ENCODE data around the gene CD68. TPM values are rescaled to one million over a fixed set of nuclear protein-coding genes. Genes with fewer than 3 reads are reported as not detected.

CD68 gene, protein sequence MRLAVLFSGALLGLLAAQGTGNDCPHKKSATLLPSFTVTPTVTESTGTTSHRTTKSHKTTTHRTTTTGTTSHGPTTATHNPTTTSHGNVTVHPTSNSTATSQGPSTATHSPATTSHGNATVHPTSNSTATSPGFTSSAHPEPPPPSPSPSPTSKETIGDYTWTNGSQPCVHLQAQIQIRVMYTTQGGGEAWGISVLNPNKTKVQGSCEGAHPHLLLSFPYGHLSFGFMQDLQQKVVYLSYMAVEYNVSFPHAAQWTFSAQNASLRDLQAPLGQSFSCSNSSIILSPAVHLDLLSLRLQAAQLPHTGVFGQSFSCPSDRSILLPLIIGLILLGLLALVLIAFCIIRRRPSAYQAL
- 25.7 to 33.1 TPM (median 28.3 TPM) in 5 replicates for total RNA-seq (2022; extraction: Qiagen RNA extraction)

DNA sequence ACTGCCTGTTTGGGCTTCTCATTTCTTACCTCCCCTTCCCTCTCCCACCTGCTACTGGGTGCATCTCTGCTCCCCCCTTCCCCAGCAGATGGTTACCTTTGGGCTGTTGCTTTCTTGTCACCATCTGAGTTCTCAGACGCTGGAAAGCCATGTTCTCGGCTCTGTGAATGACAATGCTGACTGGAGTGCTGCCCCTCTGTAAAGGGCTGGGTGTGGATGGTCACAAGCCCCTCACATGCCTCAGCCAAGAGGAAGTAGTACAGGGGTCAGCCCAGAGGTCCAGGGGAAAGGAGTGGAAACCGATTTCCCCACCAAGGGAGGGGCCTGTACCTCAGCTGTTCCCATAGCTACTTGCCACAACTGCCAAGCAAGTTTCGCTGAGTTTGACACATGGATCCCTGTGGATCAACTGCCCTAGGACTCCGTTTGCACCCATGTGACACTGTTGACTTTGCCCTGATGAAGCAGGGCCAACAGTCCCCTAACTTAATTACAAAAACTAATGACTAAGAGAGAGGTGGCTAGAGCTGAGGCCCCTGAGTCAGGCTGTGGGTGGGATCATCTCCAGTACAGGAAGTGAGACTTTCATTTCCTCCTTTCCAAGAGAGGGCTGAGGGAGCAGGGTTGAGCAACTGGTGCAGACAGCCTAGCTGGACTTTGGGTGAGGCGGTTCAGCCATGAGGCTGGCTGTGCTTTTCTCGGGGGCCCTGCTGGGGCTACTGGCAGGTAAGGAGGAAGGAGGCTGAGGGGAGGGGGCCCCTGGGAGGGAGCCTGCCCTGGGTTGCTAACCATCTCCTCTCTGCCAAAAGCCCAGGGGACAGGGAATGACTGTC lies at the start of gene CD68:
Gene CD68, plus strand, starts transcription at position 638 of the 833 bp plus-strand sequence. Its CDS starts 40 bp downstream, at position 678.

DNA sequence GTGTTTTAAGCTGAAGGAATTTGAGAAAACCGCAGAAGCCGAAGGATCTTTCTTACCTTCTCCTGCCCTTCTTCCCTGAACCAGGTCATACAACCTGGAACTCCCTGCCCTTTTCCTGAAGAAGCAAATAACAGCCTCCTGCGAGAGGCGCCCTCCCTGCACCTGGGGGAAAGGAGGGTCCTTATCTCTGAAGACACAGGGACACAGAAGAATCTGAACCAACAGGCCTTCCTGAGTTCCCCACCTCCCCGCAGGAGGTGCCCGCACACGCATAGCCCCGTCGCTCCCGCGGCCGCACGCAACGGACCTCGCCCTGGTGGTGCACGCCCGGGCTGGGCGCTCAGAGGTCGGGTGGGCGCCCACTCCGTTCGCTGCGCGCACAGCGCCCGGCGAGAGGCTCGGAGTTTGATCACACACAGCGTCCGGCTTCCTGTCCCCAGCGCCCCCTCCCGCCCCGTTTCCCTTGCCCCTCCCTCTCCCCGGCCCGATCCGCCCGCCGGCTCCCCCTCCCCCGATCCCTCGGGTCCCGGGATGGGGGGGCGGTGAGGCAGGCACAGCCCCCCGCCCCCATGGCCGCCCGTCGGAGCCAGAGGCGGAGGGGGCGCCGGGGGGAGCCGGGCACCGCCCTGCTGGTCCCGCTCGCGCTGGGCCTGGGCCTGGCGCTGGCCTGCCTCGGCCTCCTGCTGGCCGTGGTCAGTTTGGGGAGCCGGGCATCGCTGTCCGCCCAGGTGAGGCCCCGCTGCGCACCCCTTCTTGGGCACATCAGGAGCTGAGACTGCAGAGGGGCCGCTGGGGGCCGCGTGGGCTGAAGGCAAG lies 30.6 kb upstream of the CD68 start, which contains the start of gene TNFSF12:
Gene TNFSF12, plus strand, starts transcription at position 474 of the 816 bp plus-strand sequence. Its CDS starts 96 bp downstream, at position 570.

DNA sequence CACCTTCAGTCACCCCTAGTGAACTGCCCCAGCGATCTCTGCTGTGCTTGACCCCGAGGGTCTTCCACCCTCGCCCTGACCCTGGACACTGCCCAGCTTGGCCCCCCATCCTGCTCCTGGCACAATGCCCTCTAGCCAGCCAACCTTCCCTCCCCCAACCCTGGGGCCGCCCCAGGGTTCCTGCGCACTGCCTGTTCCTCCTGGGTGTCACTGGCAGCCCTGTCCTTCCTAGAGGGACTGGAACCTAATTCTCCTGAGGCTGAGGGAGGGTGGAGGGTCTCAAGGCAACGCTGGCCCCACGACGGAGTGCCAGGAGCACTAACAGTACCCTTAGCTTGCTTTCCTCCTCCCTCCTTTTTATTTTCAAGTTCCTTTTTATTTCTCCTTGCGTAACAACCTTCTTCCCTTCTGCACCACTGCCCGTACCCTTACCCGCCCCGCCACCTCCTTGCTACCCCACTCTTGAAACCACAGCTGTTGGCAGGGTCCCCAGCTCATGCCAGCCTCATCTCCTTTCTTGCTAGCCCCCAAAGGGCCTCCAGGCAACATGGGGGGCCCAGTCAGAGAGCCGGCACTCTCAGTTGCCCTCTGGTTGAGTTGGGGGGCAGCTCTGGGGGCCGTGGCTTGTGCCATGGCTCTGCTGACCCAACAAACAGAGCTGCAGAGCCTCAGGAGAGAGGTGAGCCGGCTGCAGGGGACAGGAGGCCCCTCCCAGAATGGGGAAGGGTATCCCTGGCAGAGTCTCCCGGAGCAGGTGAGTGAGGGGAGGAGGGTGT lies 20.7 kb upstream of the CD68 start, which contains the start of gene TNFSF13:
Gene TNFSF13, plus strand, starts transcription at position 207 of the 776 bp plus-strand sequence. Its CDS starts 290 bp downstream, at position 497.

DNA sequence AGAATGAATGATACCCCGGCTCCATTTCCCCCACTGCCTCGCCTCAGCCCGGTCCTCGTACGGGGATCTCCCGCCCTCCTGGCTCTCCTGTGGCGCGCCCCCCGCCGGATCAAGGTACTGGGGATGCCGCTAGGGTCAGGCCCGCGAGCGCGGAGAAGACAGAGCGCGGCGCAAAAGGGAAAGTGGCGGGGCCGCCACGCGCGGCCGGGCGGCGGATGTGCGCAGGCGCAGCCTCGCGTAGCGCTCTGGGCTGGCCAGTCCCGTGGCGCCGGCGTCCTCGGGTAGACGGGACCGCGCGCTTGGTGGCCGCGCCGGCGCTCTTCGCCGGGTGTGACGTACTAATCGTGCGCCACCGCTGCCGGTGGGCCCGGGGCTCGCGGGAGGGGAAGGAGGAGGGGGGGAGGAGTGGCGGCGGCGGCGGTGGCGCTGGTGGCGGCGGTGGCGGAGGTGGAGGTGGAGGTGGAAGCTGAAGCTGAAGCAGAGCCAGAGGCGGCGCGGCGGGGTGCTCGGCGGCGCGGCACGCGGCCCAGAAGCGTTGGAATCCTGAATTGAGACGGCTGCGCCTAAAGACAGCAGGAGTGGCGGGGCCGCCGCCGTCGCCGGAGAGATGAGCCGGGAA lies 17.7 kb upstream of the CD68 start, which contains the start of gene SENP3:
Gene SENP3, plus strand, starts transcription at position 331 of the 619 bp plus-strand sequence. CDS start 1,158 bp downstream, outside the sequence.

DNA sequence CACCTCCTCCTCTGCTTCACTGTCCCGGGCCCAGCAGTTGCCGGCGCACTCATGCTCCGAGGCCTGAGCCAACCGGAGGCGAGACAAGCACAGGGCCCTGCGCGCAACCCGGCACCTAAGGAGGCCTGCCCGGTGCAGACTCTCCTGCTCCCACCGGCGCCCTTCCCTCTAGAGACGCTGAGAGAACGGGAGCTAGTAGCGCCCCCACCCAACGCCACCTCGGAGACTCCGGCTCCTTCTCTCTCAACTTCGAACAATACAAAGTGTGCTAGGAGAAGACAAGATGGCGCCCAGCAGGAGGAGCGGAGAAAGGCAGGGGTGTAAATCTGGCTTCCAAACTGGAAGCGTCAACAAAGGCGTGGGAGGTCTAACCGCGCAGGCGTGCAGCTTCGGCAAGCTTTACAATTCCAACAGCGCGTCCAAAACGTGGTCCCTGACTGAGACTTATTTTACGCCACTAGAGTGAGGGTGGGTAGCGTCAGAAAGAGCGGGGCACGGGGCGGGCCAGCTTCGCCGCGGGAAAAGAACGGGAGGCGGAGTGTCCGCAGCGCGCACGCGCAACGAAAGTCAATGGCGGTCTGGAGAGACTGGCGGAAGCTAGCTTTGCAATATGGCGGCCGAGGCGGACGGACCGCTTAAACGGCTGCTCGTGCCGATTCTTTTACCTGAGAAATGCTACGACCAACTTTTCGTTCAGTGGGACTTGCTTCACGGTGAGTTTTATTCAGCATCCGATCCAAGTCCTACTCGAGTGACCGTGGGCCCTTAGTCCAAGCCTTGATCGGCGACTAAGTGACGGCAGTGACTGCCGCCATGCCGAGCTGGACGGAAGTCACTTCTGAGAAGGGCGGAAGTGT lies 4.0 kb downstream of the CD68 start, which contains the start of gene MPDU1:
Gene MPDU1, plus strand, starts transcription at position 600 of the 857 bp plus-strand sequence. Its CDS starts 11 bp downstream, at position 611.

DNA sequence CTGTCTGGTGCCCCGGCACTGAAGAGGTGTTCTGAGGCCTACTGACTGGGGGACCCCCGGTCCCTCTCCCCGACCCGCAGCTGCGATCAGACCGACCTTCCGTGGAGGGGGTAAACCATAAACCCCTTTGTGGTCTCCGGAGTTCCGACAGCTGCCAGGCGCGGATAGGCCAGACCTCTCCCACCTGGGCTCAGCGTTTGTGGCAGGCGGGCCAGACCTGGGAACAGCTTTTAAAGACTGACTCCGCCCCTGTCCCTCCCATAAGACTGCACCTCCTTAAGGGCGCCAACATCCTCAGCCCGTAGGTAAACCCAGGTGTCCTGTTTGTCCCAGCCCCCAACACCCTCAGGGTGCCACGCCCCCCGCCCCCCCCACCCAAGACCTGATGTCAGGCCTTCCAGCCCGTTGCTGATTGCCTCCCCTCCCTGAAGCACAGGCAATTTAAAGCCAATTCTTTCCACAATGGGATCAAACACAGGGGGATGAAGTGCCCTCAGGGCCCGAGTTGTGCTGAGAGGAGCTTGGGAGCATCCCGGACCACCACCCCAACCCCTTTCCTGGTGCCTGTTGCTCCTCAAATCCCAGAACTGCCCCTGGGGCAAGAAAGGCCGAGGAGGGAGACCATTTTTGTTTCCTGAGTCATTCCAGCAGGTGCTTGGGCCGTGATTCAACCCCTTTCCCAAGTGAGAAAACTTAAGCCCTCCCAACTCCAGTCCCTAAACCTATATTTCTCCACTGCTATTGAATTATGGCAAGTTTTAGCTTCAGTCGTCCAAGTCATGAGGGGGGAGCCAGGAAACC lies 10.7 kb downstream of the CD68 start, which contains the start of gene SOX15:
Gene SOX15, minus strand, starts transcription at position 204 of the 801 bp plus-strand sequence. CDS start 418 bp downstream, outside the sequence.

DNA sequence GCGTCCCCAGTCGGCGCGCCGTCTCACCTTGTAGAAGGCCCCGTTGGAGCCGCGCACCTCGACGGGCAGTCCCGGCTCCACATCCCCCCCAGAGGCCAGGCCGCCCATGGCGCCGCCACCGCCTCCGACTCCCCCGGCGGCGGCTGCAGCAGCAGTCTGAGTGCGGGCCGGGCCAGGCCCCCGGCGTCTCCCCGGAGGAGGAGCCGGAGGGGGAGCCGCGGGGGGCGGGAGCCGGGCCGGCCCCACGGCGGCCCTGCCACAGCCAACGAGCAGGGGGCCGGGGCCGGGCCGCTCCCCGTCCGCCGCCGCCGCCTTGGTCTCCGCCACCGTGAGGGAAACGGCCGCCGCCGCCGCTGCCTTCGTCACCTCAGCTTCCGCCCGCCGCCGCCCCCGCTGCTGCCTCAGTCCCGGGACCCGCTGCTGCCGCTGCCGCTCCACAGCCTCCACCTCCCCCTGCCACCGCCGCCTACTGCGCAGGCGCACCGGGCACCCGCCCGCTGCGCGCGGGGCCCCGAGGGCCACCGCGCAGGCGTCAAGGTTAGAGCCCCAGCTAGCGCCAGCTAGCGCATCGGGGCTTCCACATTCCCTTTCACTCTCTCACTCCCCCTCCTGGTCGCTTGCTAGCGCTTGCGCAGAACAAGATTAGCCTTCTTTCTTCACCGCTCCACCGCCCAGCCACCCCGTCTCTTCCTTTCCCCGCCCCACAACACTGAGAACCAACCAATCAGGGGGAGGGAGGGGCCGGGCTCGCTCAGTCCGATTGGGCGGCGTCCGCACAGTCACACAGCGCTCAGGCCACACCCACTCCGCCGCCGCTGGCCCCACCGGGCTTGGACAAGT lies 35.2 kb downstream of the CD68 start, which contains the start of gene FXR2:
Gene FXR2, minus strand, starts transcription at position 473 of the 840 bp plus-strand sequence. Its CDS starts 365 bp downstream, at position 108.

DNA sequence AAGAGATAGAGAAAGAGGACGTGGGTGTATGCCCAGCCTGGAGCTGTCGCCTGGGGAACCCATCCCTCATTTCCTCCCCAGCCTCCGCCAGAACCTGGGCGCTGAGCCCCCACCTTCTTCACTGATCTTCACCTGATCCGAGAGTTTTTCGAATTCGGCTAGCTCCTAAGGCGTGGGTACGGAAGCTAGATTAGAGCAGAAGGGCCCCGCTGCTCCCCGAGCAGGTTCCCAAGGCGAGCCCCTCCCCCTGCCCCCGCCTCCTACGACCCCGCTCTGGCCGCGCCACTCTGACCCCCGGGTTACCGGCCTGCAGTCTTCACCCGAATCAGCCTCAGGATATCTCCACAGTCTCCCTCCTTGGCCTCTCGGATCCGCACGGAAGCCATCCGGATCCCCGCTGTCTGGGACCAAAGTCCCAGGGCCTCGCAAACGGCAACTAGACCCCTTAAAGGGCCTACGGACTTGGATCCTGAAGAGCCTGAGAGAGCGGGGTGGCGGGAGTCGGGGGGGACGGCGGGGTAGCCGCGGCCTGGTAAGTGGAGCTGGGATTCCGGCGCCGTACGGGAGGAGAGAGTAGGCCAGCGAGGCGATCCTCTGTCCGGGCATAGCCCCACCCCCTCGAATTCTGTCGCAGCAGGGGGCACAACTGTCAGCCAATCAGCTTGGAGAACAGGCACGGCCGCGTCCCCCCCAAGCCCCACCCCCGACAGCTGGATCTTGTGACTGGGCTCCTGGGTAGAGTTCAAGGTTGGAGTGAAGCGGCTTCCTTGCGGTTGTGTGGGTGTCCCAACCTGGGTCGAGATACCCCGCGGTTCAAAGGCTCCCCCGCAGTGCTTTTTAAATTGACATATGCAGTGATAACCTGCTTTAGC lies 48.0 kb downstream of the CD68 start, which contains the start of gene SAT2:
Gene SAT2, minus strand, starts transcription at position 572 of the 872 bp plus-strand sequence. Its CDS starts 186 bp downstream, at position 386.

DNA sequence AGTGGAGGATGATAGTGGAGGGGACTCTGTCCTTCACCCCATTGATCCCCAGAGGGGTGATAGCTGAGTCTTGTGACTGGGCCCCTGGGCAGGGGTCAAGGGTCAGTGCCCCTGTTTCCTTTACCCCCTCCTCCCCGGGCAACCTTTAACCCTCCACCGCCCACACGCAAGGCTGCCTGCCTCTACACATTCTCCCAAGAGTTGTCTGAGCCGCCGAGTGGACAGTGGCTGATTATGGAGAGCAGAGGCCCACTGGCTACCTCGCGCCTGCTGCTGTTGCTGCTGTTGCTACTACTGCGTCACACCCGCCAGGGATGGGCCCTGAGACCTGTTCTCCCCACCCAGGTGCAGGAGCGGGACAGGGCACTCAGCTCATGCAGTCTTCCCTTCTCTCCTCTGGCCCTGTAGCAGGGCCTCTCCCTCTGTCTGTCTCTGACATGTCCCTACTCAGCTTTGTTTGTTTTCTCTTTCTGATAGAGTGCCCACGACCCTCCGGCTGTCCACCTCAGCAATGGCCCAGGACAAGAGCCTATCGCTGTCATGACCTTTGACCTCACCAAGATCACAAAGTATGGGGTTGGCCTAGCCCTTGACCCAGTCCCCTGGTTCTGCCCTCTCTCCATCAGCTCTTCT lies 50.6 kb downstream of the CD68 start, which contains the start of gene SHBG:
Gene SHBG, plus strand, starts transcription at position 197 of the 633 bp plus-strand sequence. Its CDS starts 38 bp downstream, at position 235.

Other genes starting within 250 kb of the CD68 start
- 1.2 to 3.9 TPM (median 3.1 TPM) in 5 replicates for gene ACAP1, start 243.1 kb upstream of the CD68 start, total RNA-seq (2022; extraction: Qiagen RNA extraction)
- 10.5 to 13.8 TPM (median 12.9 TPM) in 5 replicates for gene KCTD11, start 227.5 kb upstream of the CD68 start, total RNA-seq (2022; extraction: Qiagen RNA extraction)
- gene TMEM95, start 224.5 kb upstream of the CD68 start, total RNA-seq (2022; extraction: Qiagen RNA extraction) = not detected in 5 replicates
- 1.4 to 2.1 TPM (median 1.7 TPM) in 5 replicates for gene TNK1, start 198.5 kb upstream of the CD68 start, total RNA-seq (2022; extraction: Qiagen RNA extraction)
- 38.8 to 44.7 TPM (median 42.7 TPM) in 5 replicates for gene PLSCR3, start 185.1 kb upstream of the CD68 start, total RNA-seq (2022; extraction: Qiagen RNA extraction)
- 171 to 224 TPM (median 215 TPM) in 5 replicates for gene TMEM256, start 175.5 kb upstream of the CD68 start, total RNA-seq (2022; extraction: Qiagen RNA extraction)
- gene NLGN2, start 171.8 kb upstream of the CD68 start, total RNA-seq (2022; extraction: Qiagen RNA extraction) = 12.7 to 19.0 TPM (median 15.5 TPM) in 5 replicates
- 0.08 to 0.13 TPM in 2 of 5 replicates, not detected in the others for gene SPEM1, start 159.3 kb upstream of the CD68 start, total RNA-seq (2022; extraction: Qiagen RNA extraction)
- not detected in 5 replicates for gene SPEM2, start 154.0 kb upstream of the CD68 start, total RNA-seq (2022; extraction: Qiagen RNA extraction)
- gene SPEM3, start 150.8 kb upstream of the CD68 start, total RNA-seq (2022; extraction: Qiagen RNA extraction) = 0.02 to 0.03 TPM in 2 of 5 replicates, not detected in the others
- 10.1 to 14.8 TPM (median 13.3 TPM) in 5 replicates for gene TMEM102, start 144.2 kb upstream of the CD68 start, total RNA-seq (2022; extraction: Qiagen RNA extraction)
- 0.93 to 1.1 TPM (median 1.0 TPM) in 5 replicates for gene FGF11, start 140.1 kb upstream of the CD68 start, total RNA-seq (2022; extraction: Qiagen RNA extraction)
- 7.0 to 11.7 TPM (median 9.1 TPM) in 5 replicates for gene CHRNB1, start 134.6 kb upstream of the CD68 start, total RNA-seq (2022; extraction: Qiagen RNA extraction)
- 20.4 to 26.9 TPM (median 24.8 TPM) in 5 replicates for gene ZBTB4, start 100.0 kb upstream of the CD68 start, total RNA-seq (2022; extraction: Qiagen RNA extraction)
- gene SLC35G6, start 98.2 kb upstream of the CD68 start, total RNA-seq (2022; extraction: Qiagen RNA extraction) = not detected in 5 replicates
- gene POLR2A, start 95.3 kb upstream of the CD68 start, total RNA-seq (2022; extraction: Qiagen RNA extraction) = 70.3 to 86.1 TPM (median 78.6 TPM) in 5 replicates
- gene TNFSF12, start 30.6 kb upstream of the CD68 start, total RNA-seq (2022; extraction: Qiagen RNA extraction) = 9.9 to 13.2 TPM (median 11.0 TPM) in 5 replicates
- gene TNFSF13, start 20.9 kb upstream of the CD68 start, total RNA-seq (2022; extraction: Qiagen RNA extraction) = 0.78 to 1.1 TPM (median 0.91 TPM) in 5 replicates
- 88.8 to 103 TPM (median 95.8 TPM) in 5 replicates for gene SENP3, start 17.7 kb upstream of the CD68 start, total RNA-seq (2022; extraction: Qiagen RNA extraction)
- 109 to 162 TPM (median 117 TPM) in 5 replicates for gene MPDU1, start 4.2 kb downstream of the CD68 start, total RNA-seq (2022; extraction: Qiagen RNA extraction)
- 0.16 to 0.36 TPM (median 0.25 TPM) in 5 replicates for gene SOX15, start 10.5 kb downstream of the CD68 start, total RNA-seq (2022; extraction: Qiagen RNA extraction)
- 52.5 to 56.7 TPM (median 54.4 TPM) in 5 replicates for gene FXR2, start 35.3 kb downstream of the CD68 start, total RNA-seq (2022; extraction: Qiagen RNA extraction)
- 60.0 to 88.9 TPM (median 79.2 TPM) in 5 replicates for gene SAT2, start 48.2 kb downstream of the CD68 start, total RNA-seq (2022; extraction: Qiagen RNA extraction)
- gene SHBG, start 50.5 kb downstream of the CD68 start, total RNA-seq (2022; extraction: Qiagen RNA extraction) = 0.35 to 0.85 TPM (median 0.60 TPM) in 5 replicates
- gene ATP1B2, start 71.3 kb downstream of the CD68 start, total RNA-seq (2022; extraction: Qiagen RNA extraction) = 0.15 to 0.37 TPM (median 0.27 TPM) in 5 replicates
- gene TP53, start 107.9 kb downstream of the CD68 start, total RNA-seq (2022; extraction: Qiagen RNA extraction) = 42.4 to 47.4 TPM (median 42.4 TPM) in 5 replicates
- 33.5 to 44.7 TPM (median 38.0 TPM) in 5 replicates for gene WRAP53, start 108.8 kb downstream of the CD68 start, total RNA-seq (2022; extraction: Qiagen RNA extraction)
- 1.1 to 1.4 TPM (median 1.3 TPM) in 5 replicates for gene EFNB3, start 125.6 kb downstream of the CD68 start, total RNA-seq (2022; extraction: Qiagen RNA extraction)
- gene DNAH2, start 138.1 kb downstream of the CD68 start, total RNA-seq (2022; extraction: Qiagen RNA extraction) = 0.01 to 0.08 TPM (median 0.02 TPM) in 5 replicates